ENCODE measurements around the gene SPATS2L. TPM values are rescaled to one million over a fixed set of nuclear protein-coding genes. Genes with fewer than 3 reads are reported as not detected.

Gene SPATS2L
- total RNA-seq, 1 experiment from 2014 or later: 47.3 TPM

DNA sequence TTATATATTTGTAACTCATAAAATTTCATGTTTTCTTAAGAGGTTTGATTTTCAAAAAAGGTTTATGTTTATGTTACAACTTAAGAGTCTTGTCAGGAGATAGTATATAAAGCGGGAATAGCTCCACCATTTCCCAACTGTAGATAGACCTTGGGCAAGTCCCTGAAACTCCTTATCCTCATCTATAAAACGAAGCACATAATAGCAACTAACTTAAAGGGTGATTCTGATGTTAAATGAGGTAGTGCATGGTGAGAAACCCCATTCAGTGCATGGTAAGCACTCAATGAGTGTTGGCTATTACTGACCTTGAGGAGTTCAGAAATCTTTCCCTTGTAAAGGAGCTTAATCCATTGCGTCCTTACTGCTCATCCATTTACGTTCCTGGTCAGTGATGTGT is 169.3 kb downstream of the SPATS2L start:
- H3K4me1 ChIP-seq (ENCODE audit: insufficient read depth, low read length): peaks cover 2% of the 10 kb centered on the region; the same call in 1 of the 2 replicates
- H3T11ph ChIP-seq (ENCODE audit: low read length): no peak overlapping the region

More for the DNA sequence above, 169.3 kb downstream of the SPATS2L start:
- Histone ChIP-seq H3K9me3 (ENCODE audit: control insufficient read depth, low read depth, low read length) (no peaks in the 10 kb centered on the region), H2BK15ac (ENCODE audit: low read depth, low read length) (no peak overlapping the region), H3K23ac (ENCODE audit: insufficient read length, low read depth, low read length) (no peak overlapping the region), H3K79me2 (ENCODE audit: insufficient read depth, low read length) (no peaks in the 10 kb centered on the region), H3K79me1 (ENCODE audit: insufficient read depth, low read depth, low read length, poor library complexity, severe bottlenecking) (no peaks in the 10 kb centered on the region), H3K4ac (ENCODE audit: low read depth, low read length) (no peak overlapping the region), H3K4me2 (ENCODE audit: insufficient read depth, insufficient read length, low read length) (no peak overlapping the region), H2BK120ac (ENCODE audit: low read depth, low read length, poor library complexity, severe bottlenecking) (no peak overlapping the region), H3K27me3 (ENCODE audit: insufficient read depth, low read length) (no peaks in the 10 kb centered on the region), H2AK5ac (ENCODE audit: insufficient read length, low read length) (no peak overlapping the region), H3K14ac (ENCODE audit: insufficient read depth, low read length) (no peak overlapping the region), H2BK20ac (ENCODE audit: low read depth, low read length, poor library complexity, severe bottlenecking) (no peak overlapping the region), H3K56ac (ENCODE audit: insufficient read length, low read depth, low read length) (no peak overlapping the region), H3K9ac (ENCODE audit: extremely low read depth, insufficient read length, low read length) (no peak overlapping the region), H4K5ac (ENCODE audit: insufficient read length, low read depth, low read length) (no peak overlapping the region), H4K8ac (replicated peaks; ENCODE audit: insufficient read length, low read depth, low read length) (no peak overlapping the region), H3K23me2 (ENCODE audit: insufficient read length, low read depth, low read length, poor library complexity, severe bottlenecking) (no peaks in the 10 kb centered on the region), H4K20me1 (ENCODE audit: control insufficient read depth, insufficient read depth, insufficient read length) (no peaks in the 10 kb centered on the region), H3K18ac (ENCODE audit: insufficient read length, low read depth, low read length) (no peak overlapping the region), H2BK12ac (ENCODE audit: insufficient read length, low read depth, low read length) (no peak overlapping the region), H3K27ac (ENCODE audit: insufficient read length, low read depth, low read length) (no peak overlapping the region), H4K91ac (ENCODE audit: insufficient read length, low read depth, low read length) (no peak overlapping the region), H2AFZ (ENCODE audit: low read length) (no peak overlapping the region), H2BK5ac (ENCODE audit: insufficient read length, low read length) (no peak overlapping the region)
- H3K9me3 Mint-ChIP-seq: no peaks in the 10 kb centered on the region
- DNase-seq: no peak
- no CpG with 5 or more reads among the region's 4 CpGs for WGBS (ENCODE audit: extremely low coverage, insufficient read length, low lambda C conversion rate)
- H3K36me3 Mint-ChIP-seq (ENCODE audit: insufficient read depth in 1 of 3, low read depth in 3 of 3): peaks cover 26 to 65% (median 33%) of the 10 kb centered on the region in 3 experiments
- no peaks in the 10 kb centered on the region for H3K27me3 Mint-ChIP-seq (ENCODE audit: low read depth)
- peaks cover 28 to 33% of the 10 kb centered on the region in 2 experiments for H3K4me1 Mint-ChIP-seq
- no peak overlapping the region for H3K27ac Mint-ChIP-seq
- H3K4me3 Mint-ChIP-seq: no peak overlapping the region
- TF ChIP-seq, protein P1, sequence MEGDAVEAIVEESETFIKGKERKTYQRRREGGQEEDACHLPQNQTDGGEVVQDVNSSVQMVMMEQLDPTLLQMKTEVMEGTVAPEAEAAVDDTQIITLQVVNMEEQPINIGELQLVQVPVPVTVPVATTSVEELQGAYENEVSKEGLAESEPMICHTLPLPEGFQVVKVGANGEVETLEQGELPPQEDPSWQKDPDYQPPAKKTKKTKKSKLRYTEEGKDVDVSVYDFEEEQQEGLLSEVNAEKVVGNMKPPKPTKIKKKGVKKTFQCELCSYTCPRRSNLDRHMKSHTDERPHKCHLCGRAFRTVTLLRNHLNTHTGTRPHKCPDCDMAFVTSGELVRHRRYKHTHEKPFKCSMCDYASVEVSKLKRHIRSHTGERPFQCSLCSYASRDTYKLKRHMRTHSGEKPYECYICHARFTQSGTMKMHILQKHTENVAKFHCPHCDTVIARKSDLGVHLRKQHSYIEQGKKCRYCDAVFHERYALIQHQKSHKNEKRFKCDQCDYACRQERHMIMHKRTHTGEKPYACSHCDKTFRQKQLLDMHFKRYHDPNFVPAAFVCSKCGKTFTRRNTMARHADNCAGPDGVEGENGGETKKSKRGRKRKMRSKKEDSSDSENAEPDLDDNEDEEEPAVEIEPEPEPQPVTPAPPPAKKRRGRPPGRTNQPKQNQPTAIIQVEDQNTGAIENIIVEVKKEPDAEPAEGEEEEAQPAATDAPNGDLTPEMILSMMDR (conservative IDR thresholded peaks at IDR 0.05): no peak
